ENCODE results near the gene RGS11.

DNA sequence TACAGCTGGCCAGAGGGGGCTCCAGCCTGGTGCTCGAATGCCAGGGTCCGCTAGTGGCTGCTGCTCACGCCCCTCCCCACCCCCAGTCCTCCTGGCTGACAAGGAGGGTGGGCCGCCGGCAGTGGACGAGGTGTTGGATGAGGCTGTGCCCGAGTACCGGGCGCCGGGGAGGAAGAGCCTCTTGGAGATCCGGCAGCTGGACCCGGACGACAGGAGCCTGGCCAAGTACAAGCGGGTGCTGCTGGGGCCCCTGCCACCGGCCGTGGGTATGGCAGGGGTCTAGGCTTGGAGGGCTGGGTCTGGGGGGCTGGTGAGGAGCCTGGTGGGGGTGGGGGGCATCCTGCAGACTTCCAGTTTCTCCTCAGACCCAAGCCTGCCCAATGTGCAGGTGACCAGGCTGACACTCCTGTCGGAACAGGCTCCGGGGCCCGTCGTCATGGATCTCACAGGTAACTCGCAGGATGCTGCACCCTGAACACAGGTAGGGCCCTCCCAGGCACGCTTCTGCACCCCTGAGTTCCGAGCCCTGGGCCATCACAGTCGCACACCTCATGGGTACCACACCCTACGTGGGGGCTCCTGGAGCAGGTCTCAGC is 6.0 kb upstream of the RGS11 start:
- TF ChIP-seq ZNF565 (CRISPR knock-in tag; conservative IDR thresholded peaks at IDR 0.05; ENCODE audit: low read depth) (no peak), ZFP30 (CRISPR knock-in tag; IDR thresholded peaks at IDR 0.05) (no peak), ARNTL (CRISPR knock-in tag; IDR thresholded peaks at IDR 0.05; ENCODE audit: borderline replicate concordance, low read depth) (no peak), BACH2 (CRISPR knock-in tag; IDR thresholded peaks at IDR 0.05; ENCODE audit: borderline replicate concordance) (no peak), OSR1 (CRISPR knock-in tag; IDR thresholded peaks at IDR 0.05) (no peak), ZFP3 (CRISPR knock-in tag; IDR thresholded peaks at IDR 0.05) (no peak), ZNF70 (CRISPR knock-in tag; IDR thresholded peaks at IDR 0.05) (no peak)
- TF ChIP-seq, protein P1, sequence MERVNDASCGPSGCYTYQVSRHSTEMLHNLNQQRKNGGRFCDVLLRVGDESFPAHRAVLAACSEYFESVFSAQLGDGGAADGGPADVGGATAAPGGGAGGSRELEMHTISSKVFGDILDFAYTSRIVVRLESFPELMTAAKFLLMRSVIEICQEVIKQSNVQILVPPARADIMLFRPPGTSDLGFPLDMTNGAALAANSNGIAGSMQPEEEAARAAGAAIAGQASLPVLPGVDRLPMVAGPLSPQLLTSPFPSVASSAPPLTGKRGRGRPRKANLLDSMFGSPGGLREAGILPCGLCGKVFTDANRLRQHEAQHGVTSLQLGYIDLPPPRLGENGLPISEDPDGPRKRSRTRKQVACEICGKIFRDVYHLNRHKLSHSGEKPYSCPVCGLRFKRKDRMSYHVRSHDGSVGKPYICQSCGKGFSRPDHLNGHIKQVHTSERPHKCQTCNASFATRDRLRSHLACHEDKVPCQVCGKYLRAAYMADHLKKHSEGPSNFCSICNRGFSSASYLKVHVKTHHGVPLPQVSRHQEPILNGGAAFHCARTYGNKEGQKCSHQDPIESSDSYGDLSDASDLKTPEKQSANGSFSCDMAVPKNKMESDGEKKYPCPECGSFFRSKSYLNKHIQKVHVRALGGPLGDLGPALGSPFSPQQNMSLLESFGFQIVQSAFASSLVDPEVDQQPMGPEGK (CRISPR knock-in tag; IDR thresholded peaks at IDR 0.05; ENCODE audit: borderline replicate concordance), result no peak
- TF ChIP-seq, protein P2, sequence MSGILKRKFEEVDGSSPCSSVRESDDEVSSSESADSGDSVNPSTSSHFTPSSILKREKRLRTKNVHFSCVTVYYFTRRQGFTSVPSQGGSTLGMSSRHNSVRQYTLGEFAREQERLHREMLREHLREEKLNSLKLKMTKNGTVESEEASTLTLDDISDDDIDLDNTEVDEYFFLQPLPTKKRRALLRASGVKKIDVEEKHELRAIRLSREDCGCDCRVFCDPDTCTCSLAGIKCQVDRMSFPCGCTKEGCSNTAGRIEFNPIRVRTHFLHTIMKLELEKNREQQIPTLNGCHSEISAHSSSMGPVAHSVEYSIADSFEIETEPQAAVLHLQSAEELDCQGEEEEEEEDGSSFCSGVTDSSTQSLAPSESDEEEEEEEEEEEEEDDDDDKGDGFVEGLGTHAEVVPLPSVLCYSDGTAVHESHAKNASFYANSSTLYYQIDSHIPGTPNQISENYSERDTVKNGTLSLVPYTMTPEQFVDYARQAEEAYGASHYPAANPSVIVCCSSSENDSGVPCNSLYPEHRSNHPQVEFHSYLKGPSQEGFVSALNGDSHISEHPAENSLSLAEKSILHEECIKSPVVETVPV (CRISPR knock-in tag; IDR thresholded peaks at IDR 0.05), result no peak
- TF ChIP-seq, protein P3, sequence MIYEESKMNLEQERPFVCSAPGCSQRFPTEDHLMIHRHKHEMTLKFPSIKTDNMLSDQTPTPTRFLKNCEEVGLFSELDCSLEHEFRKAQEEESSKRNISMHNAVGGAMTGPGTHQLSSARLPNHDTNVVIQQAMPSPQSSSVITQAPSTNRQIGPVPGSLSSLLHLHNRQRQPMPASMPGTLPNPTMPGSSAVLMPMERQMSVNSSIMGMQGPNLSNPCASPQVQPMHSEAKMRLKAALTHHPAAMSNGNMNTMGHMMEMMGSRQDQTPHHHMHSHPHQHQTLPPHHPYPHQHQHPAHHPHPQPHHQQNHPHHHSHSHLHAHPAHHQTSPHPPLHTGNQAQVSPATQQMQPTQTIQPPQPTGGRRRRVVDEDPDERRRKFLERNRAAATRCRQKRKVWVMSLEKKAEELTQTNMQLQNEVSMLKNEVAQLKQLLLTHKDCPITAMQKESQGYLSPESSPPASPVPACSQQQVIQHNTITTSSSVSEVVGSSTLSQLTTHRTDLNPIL (CRISPR knock-in tag; IDR thresholded peaks at IDR 0.05; ENCODE audit: low read depth), result no peak
- TF ChIP-seq, protein P4, sequence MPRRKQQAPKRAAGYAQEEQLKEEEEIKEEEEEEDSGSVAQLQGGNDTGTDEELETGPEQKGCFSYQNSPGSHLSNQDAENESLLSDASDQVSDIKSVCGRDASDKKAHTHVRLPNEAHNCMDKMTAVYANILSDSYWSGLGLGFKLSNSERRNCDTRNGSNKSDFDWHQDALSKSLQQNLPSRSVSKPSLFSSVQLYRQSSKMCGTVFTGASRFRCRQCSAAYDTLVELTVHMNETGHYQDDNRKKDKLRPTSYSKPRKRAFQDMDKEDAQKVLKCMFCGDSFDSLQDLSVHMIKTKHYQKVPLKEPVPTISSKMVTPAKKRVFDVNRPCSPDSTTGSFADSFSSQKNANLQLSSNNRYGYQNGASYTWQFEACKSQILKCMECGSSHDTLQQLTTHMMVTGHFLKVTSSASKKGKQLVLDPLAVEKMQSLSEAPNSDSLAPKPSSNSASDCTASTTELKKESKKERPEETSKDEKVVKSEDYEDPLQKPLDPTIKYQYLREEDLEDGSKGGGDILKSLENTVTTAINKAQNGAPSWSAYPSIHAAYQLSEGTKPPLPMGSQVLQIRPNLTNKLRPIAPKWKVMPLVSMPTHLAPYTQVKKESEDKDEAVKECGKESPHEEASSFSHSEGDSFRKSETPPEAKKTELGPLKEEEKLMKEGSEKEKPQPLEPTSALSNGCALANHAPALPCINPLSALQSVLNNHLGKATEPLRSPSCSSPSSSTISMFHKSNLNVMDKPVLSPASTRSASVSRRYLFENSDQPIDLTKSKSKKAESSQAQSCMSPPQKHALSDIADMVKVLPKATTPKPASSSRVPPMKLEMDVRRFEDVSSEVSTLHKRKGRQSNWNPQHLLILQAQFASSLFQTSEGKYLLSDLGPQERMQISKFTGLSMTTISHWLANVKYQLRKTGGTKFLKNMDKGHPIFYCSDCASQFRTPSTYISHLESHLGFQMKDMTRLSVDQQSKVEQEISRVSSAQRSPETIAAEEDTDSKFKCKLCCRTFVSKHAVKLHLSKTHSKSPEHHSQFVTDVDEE (CRISPR knock-in tag; IDR thresholded peaks at IDR 0.05), result no peak
